ENCODE results near the gene OCA2. TPM values are rescaled to one million over a fixed set of nuclear protein-coding genes. Genes with fewer than 3 reads are reported as not detected.
"Not testable (repeated sequence)": the region's sequence is repeated elsewhere in the genome, so short reads cannot be mapped to it uniquely, and the experiment has no call there.

Gene OCA2
- total and polyA plus RNA-seq, 4 donors: 2.6 to 7.5 (median 3.2) TPM

DNA sequence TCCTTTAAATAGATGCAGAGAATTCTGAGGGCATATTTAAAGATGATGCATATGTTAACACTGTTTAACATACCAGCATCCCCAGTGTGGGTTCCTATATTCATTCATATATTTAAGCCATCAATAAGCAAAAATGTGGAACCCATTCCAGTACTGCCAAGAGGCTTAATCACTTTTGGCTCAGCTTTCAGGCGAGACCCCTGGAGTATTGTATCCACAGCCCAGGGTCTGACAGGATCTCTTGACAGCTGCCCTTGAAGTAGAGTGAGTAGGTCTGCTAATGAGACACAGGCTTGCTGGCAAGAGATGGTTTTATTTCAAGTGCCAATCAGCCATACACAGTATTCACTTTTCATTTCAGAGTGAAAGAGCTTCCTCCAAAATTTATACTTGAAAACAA is 367.3 kb downstream of the OCA2 start:
- Histone ChIP-seq H3K4me3 (ENCODE audit: low read depth, low read length) (no peak overlapping the region), H3K4me1 (ENCODE audit: control insufficient read depth, insufficient read depth, low read length) (no peaks in the 10 kb centered on the region), H3K36me3 (ENCODE audit: control insufficient read depth, insufficient read depth, low read length) (no peaks in the 10 kb centered on the region), H3K27ac (ENCODE audit: low read depth, low read length) (no peak overlapping the region), H3K27me3 (ENCODE audit: control insufficient read depth, insufficient read depth, low read length) (no peaks in the 10 kb centered on the region), H3K9me3 (ENCODE audit: control insufficient read depth, insufficient read depth, low read length) (peaks cover 3% of the 10 kb centered on the region)
- DNase-seq (ENCODE audit: low read depth in 4 of 6, low spot score in 6 of 6): peak in 1 of 6 donors; percentile 76
- WGBS (ENCODE audit: insufficient coverage): no CpG with 5 or more reads among the region's 1 CpG

DNA sequence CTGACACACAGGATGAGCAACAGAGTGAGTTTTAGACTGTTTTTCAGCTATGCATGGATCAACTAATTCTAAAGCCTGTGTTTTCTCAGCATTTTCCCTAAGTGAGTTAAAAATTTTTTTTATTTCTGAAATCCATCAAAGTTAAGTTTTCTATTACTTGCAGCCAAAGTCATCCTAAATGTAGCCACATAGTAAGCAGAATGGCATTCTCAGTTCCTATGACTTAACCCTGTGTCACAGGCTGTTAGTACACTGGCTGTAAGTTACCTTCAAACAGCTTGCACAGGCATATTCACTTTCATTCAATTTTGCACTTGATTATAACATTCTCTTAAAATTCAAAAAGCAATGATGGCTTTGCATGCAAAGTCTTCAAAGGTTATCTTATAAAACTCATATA is 368.2 kb downstream of the OCA2 start:
- Histone ChIP-seq H3K9me3 (ENCODE audit: control insufficient read depth, insufficient read depth, low read length) (peaks cover 3% of the 10 kb centered on the region), H3K4me1 (ENCODE audit: control insufficient read depth, insufficient read depth, low read length) (no peaks in the 10 kb centered on the region), H3K4me3 (ENCODE audit: low read depth, low read length) (no peak overlapping the region), H3K27me3 (ENCODE audit: control insufficient read depth, insufficient read depth, low read length) (no peaks in the 10 kb centered on the region), H3K27ac (ENCODE audit: low read depth, low read length) (no peak overlapping the region), H3K36me3 (ENCODE audit: control insufficient read depth, insufficient read depth, low read length) (no peaks in the 10 kb centered on the region)
- no peak for DNase-seq (ENCODE audit: low read depth in 4 of 6, low spot score in 6 of 6)

DNA sequence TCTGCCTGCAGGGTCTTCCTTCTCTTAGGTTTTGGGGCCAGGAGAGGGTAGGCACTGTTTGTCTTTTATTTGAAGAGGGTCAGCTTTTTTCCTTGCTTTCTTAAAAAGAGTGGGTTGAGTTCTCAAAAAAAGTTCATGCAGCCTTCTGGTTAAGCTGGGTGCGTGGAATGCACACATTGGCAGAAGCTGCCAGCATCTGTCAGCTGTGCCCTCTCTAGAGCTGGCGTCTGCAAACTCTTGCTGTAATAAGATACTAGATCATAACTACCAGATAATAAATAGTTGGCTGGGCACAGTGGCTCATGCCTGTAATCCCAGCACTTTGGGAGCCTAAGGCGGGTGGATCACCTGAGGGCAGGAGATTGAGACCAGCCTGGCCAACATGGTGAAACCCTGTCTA is 373.4 kb downstream of the OCA2 start:
- Histone ChIP-seq H3K4me3 (ENCODE audit: low read depth, low read length) (no peak overlapping the region), H3K27me3 (ENCODE audit: control insufficient read depth, insufficient read depth, low read length) (no peaks in the 10 kb centered on the region), H3K9me3 (ENCODE audit: control insufficient read depth, insufficient read depth, low read length) (no peaks in the 10 kb centered on the region), H3K4me1 (ENCODE audit: control insufficient read depth, insufficient read depth, low read length) (no peaks in the 10 kb centered on the region), H3K27ac (ENCODE audit: low read depth, low read length) (no peak overlapping the region), H3K36me3 (ENCODE audit: control insufficient read depth, insufficient read depth, low read length) (no peaks in the 10 kb centered on the region)
- DNase-seq (ENCODE audit: low read depth in 4 of 6, low spot score in 6 of 6): no peak
- WGBS (ENCODE audit: insufficient coverage): 100% methylated on average over 2 of the region's 3 CpGs

DNA sequence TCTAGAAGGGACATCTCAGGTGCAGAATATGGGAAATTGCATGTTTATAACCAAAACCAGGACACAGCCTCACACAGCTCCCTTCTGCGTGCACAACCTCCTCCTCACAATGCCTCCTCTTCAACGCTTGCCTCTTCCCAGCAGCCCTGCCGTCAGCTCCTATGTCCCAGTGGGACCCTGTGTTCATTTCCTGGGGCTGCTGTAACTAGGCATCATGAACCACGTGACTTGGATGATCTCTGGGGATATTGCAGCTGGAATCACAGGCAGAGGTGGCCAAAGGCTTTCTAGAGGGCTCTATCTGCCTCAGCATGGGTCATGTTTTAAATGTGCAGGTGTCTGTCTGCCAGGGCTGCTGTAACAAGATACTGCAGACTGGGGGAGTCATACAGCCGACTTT is 375.3 kb downstream of the OCA2 start:
- Histone ChIP-seq H3K4me3 (ENCODE audit: low read depth, low read length) (no peak overlapping the region), H3K36me3 (ENCODE audit: control insufficient read depth, insufficient read depth, low read length) (no peaks in the 10 kb centered on the region), H3K4me1 (ENCODE audit: control insufficient read depth, insufficient read depth, low read length) (no peaks in the 10 kb centered on the region), H3K27me3 (ENCODE audit: control insufficient read depth, insufficient read depth, low read length) (no peaks in the 10 kb centered on the region), H3K27ac (ENCODE audit: low read depth, low read length) (no peak overlapping the region), H3K9me3 (ENCODE audit: control insufficient read depth, insufficient read depth, low read length) (no peaks in the 10 kb centered on the region)
- 70% methylated on average over 4 of the region's 5 CpGs for WGBS (ENCODE audit: insufficient coverage)
- DNase-seq (ENCODE audit: low read depth in 4 of 6, low spot score in 6 of 6): peak in 1 of 6 donors; percentile 62

DNA sequence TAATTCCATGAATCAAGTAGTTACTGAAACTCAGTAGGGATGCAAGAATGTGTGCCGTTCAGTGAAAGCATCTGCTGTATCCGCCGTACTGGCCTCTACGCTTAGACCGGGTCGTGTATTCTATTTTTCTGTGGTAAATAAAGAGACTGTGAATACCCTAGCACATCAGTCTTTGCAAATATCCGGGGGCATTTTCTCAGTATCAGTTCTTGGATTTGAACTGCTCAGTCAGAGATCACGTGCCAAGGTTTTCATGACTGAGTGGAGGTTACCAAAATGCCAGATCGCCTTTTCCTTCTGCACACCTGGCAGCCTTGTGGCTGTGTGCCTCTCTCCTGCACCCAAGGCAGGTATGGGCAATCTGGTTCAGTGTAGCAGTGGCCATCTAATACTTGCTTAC is 377.0 kb downstream of the OCA2 start:
- Histone ChIP-seq H3K27ac (ENCODE audit: low read depth, low read length) (no peak overlapping the region), H3K4me3 (ENCODE audit: low read depth, low read length) (no peak overlapping the region), H3K4me1 (ENCODE audit: control insufficient read depth, insufficient read depth, low read length) (no peaks in the 10 kb centered on the region), H3K36me3 (ENCODE audit: control insufficient read depth, insufficient read depth, low read length) (no peaks in the 10 kb centered on the region), H3K9me3 (ENCODE audit: control insufficient read depth, insufficient read depth, low read length) (peaks cover 4% of the 10 kb centered on the region), H3K27me3 (ENCODE audit: control insufficient read depth, insufficient read depth, low read length) (no peaks in the 10 kb centered on the region)
- no peak for DNase-seq (ENCODE audit: low read depth in 4 of 6, low spot score in 6 of 6)
- WGBS (ENCODE audit: insufficient coverage): 69% methylated on average over 9 of the region's 9 CpGs

DNA sequence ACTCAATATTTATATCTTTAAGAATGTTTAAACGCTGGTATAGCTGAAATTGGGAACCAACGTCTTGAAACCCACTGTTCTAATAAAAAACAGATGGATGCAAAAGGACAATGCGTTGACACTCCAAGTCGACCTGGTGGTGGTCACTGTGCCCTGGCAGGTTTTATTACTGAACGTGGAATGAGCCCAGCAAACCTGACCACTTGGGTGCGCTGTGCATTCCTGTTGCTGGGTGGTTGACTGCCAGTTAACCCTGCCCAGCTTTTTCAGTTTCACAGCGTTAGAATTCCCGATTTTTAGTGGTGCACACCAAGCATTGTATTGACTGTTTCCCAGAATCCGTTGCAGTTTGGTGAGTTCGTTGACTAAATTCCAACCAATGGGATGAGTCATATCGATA is 384.4 kb downstream of the OCA2 start:
- Histone ChIP-seq H3K27ac (ENCODE audit: low read depth, low read length) (no peak overlapping the region), H3K4me1 (ENCODE audit: control insufficient read depth, insufficient read depth, low read length) (no peaks in the 10 kb centered on the region), H3K36me3 (ENCODE audit: control insufficient read depth, insufficient read depth, low read length) (no peaks in the 10 kb centered on the region), H3K9me3 (ENCODE audit: control insufficient read depth, insufficient read depth, low read length) (peaks cover 4% of the 10 kb centered on the region), H3K4me3 (ENCODE audit: low read depth, low read length) (no peak overlapping the region), H3K27me3 (ENCODE audit: control insufficient read depth, insufficient read depth, low read length) (no peaks in the 10 kb centered on the region)
- 85% methylated on average over 11 of the region's 11 CpGs for WGBS (ENCODE audit: insufficient coverage)
- DNase-seq (ENCODE audit: low read depth in 4 of 6, low spot score in 6 of 6): no peak

DNA sequence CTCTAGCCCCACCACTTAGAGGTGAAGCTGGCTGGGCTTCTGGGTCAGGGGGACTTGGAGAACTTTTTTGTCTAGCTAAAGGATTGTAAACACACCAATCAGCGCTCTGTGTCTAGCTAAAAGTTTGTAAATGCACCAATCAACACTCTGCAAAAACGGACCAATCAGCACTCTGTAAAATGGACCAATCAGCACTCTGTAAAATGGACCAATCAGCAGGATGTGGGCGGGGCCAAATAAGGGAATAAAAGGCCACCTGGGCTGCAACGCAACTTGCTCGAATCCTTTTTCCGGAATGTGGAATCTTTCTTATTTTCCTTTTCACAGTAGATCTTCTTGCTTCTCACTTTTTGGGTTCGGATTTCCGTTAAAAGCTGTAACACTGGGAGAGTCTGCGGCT is 385.3 kb downstream of the OCA2 start:
- not testable (repeated sequence) for H3K9me3 ChIP-seq (ENCODE audit: control insufficient read depth, insufficient read depth, low read length); H3K27me3 ChIP-seq (ENCODE audit: control insufficient read depth, insufficient read depth, low read length); DNase-seq (ENCODE audit: low read depth in 4 of 6, low spot score in 6 of 6); H3K36me3 ChIP-seq (ENCODE audit: control insufficient read depth, insufficient read depth, low read length); H3K4me1 ChIP-seq (ENCODE audit: control insufficient read depth, insufficient read depth, low read length); H3K27ac ChIP-seq (ENCODE audit: low read depth, low read length); H3K4me3 ChIP-seq (ENCODE audit: low read depth, low read length)
- 91% methylated on average over 8 of the region's 9 CpGs for WGBS (ENCODE audit: insufficient coverage)

DNA sequence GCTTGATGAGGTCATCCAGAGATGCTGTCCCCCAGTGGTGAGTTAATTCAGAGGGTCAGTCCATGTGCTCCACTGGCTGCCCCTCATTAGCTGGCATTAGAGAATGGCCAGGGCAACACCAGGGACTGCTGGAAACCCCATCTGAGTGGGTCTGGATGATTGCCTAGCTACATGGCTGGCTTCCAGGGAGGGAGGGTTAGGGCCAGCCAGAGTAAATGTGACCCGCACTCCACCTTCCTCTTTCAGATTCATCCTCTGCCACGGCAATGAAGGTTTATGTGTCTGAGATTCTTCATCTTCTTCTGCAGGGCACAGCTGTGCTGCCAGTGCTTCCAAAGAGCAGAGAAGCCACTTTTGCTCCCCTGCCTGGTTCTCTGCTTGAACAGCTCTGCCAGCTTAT is 391.9 kb downstream of the OCA2 start:
- WGBS (ENCODE audit: insufficient coverage): no CpG with 5 or more reads among the region's 2 CpGs
- Histone ChIP-seq H3K9me3 (ENCODE audit: control insufficient read depth, insufficient read depth, low read length) (peaks cover 2% of the 10 kb centered on the region), H3K4me3 (ENCODE audit: low read depth, low read length) (no peak overlapping the region), H3K27me3 (ENCODE audit: control insufficient read depth, insufficient read depth, low read length) (no peaks in the 10 kb centered on the region), H3K36me3 (ENCODE audit: control insufficient read depth, insufficient read depth, low read length) (no peaks in the 10 kb centered on the region), H3K4me1 (ENCODE audit: control insufficient read depth, insufficient read depth, low read length) (peaks cover 16% of the 10 kb centered on the region), H3K27ac (ENCODE audit: low read depth, low read length) (no peak overlapping the region)
- peak in 2 of 6 donors; percentile 29 to 45 for DNase-seq (ENCODE audit: low read depth in 4 of 6, low spot score in 6 of 6)

DNA sequence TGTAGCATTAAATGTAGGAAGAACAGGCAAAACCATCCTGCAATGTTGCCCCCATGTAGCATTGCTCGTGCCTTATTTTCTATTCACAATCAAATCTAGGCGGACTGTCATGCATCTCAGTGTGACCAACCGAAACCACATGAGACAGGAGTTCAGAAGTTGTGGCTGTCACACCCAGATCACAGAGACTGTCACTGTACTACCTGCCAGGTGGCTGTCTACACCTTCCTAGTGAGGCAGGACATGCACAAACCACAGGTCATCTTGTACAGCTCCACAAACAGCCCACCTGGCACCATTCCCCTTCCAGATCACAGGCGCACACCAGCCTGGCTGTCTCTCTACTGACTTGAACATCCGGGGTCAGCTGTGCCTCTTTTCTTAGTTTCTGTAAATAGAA is 392.8 kb downstream of the OCA2 start:
- WGBS (ENCODE audit: insufficient coverage): 94% methylated on average over 4 of the region's 5 CpGs
- no peaks in the 10 kb centered on the region for H3K36me3 ChIP-seq (ENCODE audit: control insufficient read depth, insufficient read depth, low read length)
- peaks cover 21% of the 10 kb centered on the region for H3K4me1 ChIP-seq (ENCODE audit: control insufficient read depth, insufficient read depth, low read length)
- H3K27me3 ChIP-seq (ENCODE audit: control insufficient read depth, insufficient read depth, low read length): no peaks in the 10 kb centered on the region
- DNase-seq (ENCODE audit: low read depth in 4 of 6, low spot score in 6 of 6): no peak
- H3K9me3 ChIP-seq (ENCODE audit: control insufficient read depth, insufficient read depth, low read length): peaks cover 2% of the 10 kb centered on the region
- no peak overlapping the region for H3K4me3 ChIP-seq (ENCODE audit: low read depth, low read length)
- H3K27ac ChIP-seq (ENCODE audit: low read depth, low read length): no peak overlapping the region

DNA sequence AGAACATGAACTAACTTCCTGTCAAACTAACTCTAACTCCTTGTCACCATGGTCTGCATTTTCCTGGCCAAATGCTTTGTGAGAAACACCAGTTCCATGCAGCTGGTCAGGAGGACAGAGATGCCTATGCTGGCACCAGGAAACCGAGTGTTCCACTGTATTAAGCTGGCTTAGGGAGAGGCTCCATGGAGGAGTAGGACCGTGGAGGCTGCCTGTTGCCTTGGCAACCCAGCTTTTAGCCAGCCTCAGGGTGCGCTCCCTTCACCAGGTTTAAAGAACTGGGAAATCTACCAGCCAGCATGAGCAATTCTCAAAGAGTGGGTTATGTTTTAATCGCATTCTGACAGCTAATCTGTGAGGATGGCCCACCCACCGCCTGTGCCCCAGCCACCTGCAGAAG is 394.1 kb downstream of the OCA2 start:
- WGBS (ENCODE audit: insufficient coverage): 39% methylated on average over 4 of the region's 5 CpGs
- peak in 4 of 6 donors; percentile 31 to 90 (median 70) for DNase-seq (ENCODE audit: low read depth in 4 of 6, low spot score in 6 of 6)
- Histone ChIP-seq H3K27me3 (ENCODE audit: control insufficient read depth, insufficient read depth, low read length) (no peaks in the 10 kb centered on the region), H3K9me3 (ENCODE audit: control insufficient read depth, insufficient read depth, low read length) (peaks cover 2% of the 10 kb centered on the region), H3K27ac (ENCODE audit: low read depth, low read length) (no peak overlapping the region), H3K4me3 (ENCODE audit: low read depth, low read length) (no peak overlapping the region), H3K4me1 (ENCODE audit: control insufficient read depth, insufficient read depth, low read length) (peaks cover 21% of the 10 kb centered on the region), H3K36me3 (ENCODE audit: control insufficient read depth, insufficient read depth, low read length) (no peaks in the 10 kb centered on the region)
